IPS DF 6.9 (cell line): Measurements from ENCODE around the gene CEND1.

ENCODE experiments used
- DNase-seq: peaks from one replicate; pipeline ENCODE4 v3.0.0-alpha.2; 2013; ENCODE audit warnings: low read depth, low spot score
- H3K27ac ChIP-seq: one replicate; pipeline ENCODE4 v1.5.1; 2013; ENCODE audit warnings: low read length, control low read depth
- H3K27me3 ChIP-seq: 2 replicates; pipeline ENCODE4 v1.6.1; 2013; ENCODE audit warnings: mild to moderate bottlenecking, low read length; ENCODE audit not compliant: control insufficient read depth, insufficient read depth
- H3K36me3 ChIP-seq: 2 replicates; pipeline ENCODE4 v1.6.1; 2013; ENCODE audit warnings: low read length; ENCODE audit not compliant: control insufficient read depth, insufficient read depth
- H3K4me1 ChIP-seq: 2 replicates; pipeline ENCODE4 v1.6.1; 2013; ENCODE audit warnings: low read length; ENCODE audit not compliant: control insufficient read depth, insufficient read depth
- H3K4me3 ChIP-seq: 2 replicates; pipeline ENCODE4 v1.5.1; 2013; ENCODE audit warnings: mild to moderate bottlenecking, low read length
- H3K9me3 ChIP-seq: 2 replicates; pipeline ENCODE4 v1.6.1; 2013; ENCODE audit warnings: low read length, inconsistent platforms; ENCODE audit not compliant: control insufficient read depth, insufficient read depth
- WGBS: extraction: QIAGEN DNeasy Blood & Tissue Kit; methylation state at CpG from one replicate; pipeline ENCODE4 v1.1.7; 2013; ENCODE audit warnings: mixed read lengths, missing lambda C conversion rate; ENCODE audit not compliant: insufficient read length, insufficient coverage; 5-methylcytosine and 5-hydroxymethylcytosine counted together

Gene CEND1

DNA sequence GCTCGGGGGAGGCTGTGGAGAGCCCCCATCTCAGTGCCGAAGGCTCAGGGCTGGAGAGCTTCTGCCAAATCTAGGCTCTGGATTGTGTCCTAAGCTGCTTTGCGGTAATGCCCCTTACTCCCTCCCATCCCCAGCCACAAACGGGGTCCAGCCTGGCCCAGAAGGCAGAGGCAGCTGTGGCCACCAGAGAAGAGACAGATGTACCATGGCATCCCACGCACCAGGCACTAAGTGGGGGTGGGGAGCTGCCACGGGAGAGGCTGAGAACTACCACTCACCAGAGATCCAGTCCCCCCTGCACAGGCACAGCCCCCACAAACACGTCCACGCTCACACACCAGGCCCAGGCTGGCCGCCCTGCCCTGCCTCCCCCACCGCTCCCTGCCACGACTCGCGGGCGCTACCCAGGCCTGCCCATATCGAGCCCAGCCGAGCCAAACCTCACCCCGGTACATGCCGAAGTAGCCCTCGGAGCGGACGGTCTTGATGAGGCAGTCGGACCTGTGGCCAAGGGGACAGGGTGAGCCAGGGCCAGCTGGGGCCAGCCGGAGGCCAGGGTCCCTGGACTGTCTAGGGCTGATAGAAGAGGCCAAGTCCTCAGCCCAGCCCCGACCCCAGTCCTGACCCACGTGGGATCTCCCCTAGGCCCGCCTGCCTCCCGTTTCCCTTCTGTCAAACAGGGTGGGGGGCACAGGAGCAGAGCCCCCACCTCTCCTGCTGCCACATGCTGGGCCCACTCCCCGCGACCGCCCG lies 4.3 kb upstream of the CEND1 start:
- peaks cover 9% of the 10 kb centered on the region for H3K4me1 ChIP-seq
- H3K4me3 ChIP-seq = no peak overlapping the region
- DNase-seq = no peak

DNA sequence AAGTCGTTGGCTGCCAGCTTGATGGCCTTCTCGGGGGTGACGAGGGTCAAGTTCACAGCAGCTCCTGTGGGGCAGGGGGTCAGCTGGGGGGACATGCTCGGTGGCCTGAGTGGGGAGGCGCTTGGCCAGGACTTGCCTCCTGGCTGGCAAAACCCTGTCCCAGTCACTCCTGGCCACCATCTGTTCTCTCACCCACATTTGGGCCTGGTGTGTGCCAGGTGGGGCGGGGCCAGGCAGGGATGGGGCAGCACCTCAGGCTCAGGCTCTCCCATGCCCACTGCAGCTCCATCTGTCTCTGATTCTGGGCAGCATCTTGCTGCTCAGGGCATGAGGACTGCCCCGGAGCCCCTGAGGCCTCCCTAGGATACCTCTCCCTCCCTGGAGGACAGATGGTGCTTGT lies 3.7 kb upstream of the CEND1 start:
- Histone ChIP-seq H3K27ac (no peak overlapping the region), H3K4me1 (peaks cover 9% of the 10 kb centered on the region), H3K9me3 (no peaks in the 10 kb centered on the region), H3K27me3 (no peaks in the 10 kb centered on the region), H3K4me3 (no peak overlapping the region), H3K36me3 (peaks cover 6% of the 10 kb centered on the region; the same call in 1 of the 2 replicates)
- DNase-seq = no peak
- WGBS = no CpG with 5 or more reads among the region's 7 CpGs

More for the DNA sequence above, 4.3 kb upstream of the CEND1 start:
- H3K36me3 ChIP-seq = peaks cover 7% of the 10 kb centered on the region; the same call in 1 of the 2 replicates
- WGBS = no CpG with 5 or more reads among the region's 31 CpGs
- H3K9me3 ChIP-seq = no peaks in the 10 kb centered on the region
- no peaks in the 10 kb centered on the region for H3K27me3 ChIP-seq
- H3K27ac ChIP-seq = no peak overlapping the region

DNA sequence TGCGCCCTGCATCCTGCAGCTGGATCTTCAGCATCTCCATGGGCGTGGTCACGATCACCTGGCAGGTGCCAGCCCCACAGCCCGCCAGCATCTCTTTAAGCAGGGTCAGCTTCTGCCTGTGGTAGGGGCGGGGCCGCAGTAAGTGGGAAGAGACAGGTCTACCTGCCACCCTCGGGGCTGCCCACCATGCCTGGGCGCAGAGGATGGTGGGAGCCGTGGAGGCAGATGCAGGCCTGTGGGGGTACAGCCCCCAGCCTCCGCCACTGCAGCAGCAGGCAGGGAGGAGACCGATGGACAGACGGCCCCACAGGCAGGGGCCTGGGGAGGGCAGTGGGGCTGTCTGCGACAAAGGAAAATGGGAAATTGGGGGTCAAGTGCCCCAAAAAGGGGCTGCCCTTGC lies 3.0 kb upstream of the CEND1 start:
- Histone ChIP-seq H3K9me3 (no peaks in the 10 kb centered on the region), H3K36me3 (peaks cover 6% of the 10 kb centered on the region; the same call in 1 of the 2 replicates), H3K27me3 (no peaks in the 10 kb centered on the region), H3K4me1 (peaks cover 9% of the 10 kb centered on the region), H3K4me3 (no peak overlapping the region), H3K27ac (no peak overlapping the region)
- no CpG with 5 or more reads among the region's 13 CpGs for WGBS
- no peak for DNase-seq

DNA sequence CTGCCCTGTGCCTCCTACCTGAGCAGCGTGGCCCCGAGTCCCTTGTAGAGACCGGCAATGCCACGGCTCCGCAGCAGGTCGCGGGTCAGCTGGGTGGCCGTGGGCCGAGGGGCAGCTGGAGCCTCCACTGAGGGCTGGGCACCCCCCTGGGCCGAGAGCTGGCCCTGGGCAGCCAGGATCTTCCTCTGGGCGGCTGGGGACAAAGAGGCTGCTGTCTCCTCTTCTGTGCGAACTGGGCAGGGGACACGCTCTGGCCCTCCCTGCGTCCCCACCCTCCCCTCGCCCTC lies 2.6 kb upstream of the CEND1 start:
- Histone ChIP-seq H3K4me1 (peaks cover 9% of the 10 kb centered on the region), H3K27ac (no peak overlapping the region), H3K4me3 (no peak overlapping the region), H3K27me3 (no peaks in the 10 kb centered on the region), H3K9me3 (no peaks in the 10 kb centered on the region), H3K36me3 (peaks cover 6% of the 10 kb centered on the region; the same call in 1 of the 2 replicates)
- WGBS = no CpG with 5 or more reads among the region's 15 CpGs
- DNase-seq = no peak

DNA sequence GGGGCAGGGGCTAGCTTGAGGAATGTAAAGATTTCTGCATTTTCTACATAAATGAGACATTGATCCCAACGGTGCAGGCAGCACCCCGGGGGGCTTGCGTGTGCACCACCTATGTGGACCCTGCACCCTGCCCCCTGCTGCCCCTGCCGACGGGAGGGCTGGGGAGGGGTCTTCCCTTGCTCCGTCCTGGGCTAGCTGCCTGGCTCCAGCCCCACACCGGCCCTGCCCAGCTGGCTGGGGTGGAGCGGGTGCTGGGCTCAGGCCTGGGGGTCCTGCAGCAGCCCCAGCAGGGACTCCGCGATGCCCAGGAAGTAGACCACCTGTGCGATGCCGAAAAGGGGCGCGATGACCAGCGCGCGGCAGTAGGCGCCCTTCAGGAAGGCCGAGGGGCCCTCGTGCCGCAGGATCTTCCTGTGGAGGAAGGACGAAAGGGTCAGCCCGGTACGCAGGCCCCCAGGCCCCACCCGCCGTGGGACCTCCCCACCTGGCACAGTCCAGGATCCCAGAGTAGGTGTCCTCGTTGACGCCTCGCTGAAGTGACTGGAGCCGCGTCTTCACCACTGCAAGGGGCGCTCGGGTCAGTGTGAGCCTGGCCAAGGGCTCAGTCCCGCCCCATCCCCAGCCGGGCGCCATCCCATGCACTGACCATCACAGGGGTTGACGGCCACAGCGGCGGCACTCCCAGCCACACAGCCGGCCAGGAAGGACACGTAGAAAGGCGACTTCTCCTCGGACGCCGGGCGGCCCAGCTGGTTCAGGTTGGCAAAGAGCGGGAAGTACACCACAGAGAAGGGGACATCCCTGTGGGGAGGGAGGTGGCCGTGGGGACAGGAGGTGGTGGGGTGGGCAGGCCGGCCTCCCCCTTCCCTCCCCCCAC lies 2.0 kb upstream of the CEND1 start:
- no peak for DNase-seq
- WGBS = no CpG with 5 or more reads among the region's 49 CpGs
- no peak overlapping the region for H3K4me3 ChIP-seq
- peaks cover 9% of the 10 kb centered on the region for H3K4me1 ChIP-seq
- no peaks in the 10 kb centered on the region for H3K27me3 ChIP-seq
- peaks cover 6% of the 10 kb centered on the region; the same call in 1 of the 2 replicates for H3K36me3 ChIP-seq
- H3K9me3 ChIP-seq = no peaks in the 10 kb centered on the region
- H3K27ac ChIP-seq = no peak overlapping the region

DNA sequence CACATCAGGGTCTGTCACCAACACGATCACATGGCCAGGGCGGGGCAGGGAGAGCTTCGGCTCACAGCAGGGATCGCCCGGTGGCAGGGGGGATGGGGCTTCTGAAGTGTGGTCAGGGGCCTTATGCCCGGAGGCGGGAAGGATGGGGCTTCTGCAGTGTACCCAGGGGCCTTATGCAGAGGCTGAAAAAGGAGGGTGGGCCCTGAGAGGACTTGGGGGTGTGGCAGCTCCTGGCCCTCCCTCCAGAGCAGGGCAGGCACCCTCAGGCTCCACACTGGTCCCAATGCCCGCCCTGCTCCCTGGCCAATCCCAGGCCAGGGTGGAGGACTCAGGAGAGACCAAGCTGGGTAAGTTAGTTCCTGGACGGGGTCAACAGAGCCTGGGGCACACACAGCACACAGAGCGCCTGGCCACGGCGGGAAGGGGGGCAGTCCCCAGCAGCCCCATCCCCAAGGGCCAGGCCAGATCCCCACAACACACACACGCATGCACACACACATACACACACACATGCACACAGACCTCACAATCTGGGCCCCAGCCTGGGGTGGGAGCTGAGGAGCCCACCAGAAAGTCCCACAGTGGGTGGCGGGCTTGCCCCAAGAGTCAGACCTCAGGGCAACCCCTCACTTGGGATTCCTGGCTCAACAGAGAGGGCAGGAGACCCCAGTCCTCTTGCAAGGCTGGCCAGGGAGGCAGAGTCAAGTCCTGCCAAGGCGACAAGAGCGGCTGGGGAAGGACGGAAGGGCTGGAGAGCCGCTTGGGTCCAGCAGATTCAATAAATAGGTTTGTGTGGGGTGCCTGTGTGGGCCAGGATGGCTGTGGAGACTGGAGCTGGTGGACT lies 1.1 kb upstream of the CEND1 start:
- no peak overlapping the region for H3K4me3 ChIP-seq
- no peaks in the 10 kb centered on the region for H3K27me3 ChIP-seq
- no peaks in the 10 kb centered on the region for H3K9me3 ChIP-seq
- no peak overlapping the region for H3K27ac ChIP-seq
- no CpG with 5 or more reads among the region's 18 CpGs for WGBS
- peaks cover 3% of the 10 kb centered on the region for H3K4me1 ChIP-seq
- no peak for DNase-seq
- H3K36me3 ChIP-seq = peaks cover 6% of the 10 kb centered on the region; the same call in 1 of the 2 replicates

DNA sequence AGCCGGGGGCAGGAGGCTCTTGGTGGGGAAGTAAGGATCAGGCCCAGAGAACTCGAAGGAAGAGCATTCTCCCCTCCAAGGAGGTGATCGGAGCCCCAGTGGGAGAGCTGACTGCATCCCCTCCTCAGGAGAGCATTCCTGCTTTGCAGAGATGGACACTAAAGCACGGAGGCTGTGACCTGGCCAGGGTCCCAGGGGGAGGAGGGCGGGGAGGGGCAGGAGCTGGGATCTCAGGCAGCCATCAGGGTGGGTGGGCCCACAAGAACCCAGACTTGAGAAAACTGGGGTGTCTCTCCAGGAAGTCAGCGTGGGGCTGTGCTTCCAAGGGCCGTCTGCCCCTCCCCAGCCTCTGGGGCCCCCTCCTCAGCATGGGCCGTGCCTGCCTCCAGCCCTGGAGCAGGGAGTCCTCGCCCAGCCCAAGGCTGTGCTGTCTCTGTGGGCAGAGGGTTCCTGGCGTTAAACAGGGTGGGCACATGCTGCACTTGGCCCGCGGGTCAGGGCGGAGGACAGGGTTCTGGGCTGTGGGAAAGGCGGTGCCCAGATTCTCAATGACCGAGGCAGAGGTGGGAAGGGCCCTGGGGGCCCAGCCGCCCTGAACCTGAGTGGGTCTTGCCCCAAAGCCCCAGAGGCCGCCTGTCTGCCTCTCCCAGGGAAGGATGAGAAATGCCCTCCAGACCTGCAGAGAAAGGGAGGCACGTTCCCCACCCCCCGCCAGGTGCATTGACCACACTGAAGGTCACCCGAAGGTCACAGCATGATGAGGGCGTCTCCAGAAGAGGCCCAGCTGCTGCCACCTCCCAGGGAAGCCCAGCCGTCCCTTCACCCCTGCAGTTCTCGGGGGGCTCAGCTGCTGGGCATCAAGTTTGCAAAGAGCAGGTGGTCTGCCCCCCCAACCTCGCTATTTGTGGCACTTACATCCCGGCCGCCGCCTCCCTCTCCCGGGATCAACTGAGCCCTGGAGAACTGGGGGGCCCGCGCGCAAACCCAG lies 643 bp downstream of the CEND1 start:
- Histone ChIP-seq H3K4me1 (peaks cover 2% of the 10 kb centered on the region; the same call in 1 of the 2 replicates), H3K9me3 (no peaks in the 10 kb centered on the region), H3K4me3 (no peak overlapping the region), H3K27me3 (no peaks in the 10 kb centered on the region), H3K36me3 (peaks cover 3% of the 10 kb centered on the region; the same call in 1 of the 2 replicates), H3K27ac (no peak overlapping the region)
- no peak for DNase-seq
- WGBS = no CpG with 5 or more reads among the region's 31 CpGs

DNA sequence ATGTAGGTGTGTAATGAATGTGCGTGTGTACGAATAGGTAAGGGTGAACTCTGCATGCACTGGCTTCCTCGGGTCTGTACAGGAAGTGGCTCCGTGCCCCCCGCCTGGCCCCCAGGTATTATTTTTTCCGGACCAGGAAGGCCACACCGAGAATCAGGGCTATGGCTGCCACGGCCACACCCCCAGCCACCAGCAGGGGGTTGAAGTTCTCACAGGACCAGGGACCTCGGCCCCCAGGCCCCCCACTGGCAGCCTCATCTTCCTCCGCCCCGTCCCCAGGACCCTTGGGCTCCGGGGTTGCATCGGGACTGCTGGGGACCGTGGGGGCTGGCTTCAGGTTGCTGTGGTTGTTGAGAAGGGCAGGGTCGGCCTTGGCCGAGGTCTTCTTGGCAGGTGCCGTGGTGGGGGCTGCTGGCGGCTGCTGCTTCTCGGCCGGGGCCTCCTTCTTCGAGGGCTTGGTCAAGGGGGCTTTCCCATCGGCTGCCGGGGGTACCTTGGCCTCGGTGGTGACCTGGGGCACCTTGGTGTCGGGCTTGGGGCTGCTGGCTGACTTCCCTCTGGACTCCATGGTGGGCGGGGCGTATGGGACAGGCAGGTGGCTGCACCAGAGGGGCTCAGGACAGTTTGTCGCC lies 1.8 kb downstream of the CEND1 start:
- Histone ChIP-seq H3K4me3 (no peak overlapping the region), H3K4me1 (peaks cover 2% of the 10 kb centered on the region; the same call in 1 of the 2 replicates), H3K9me3 (no peaks in the 10 kb centered on the region), H3K36me3 (peaks cover 3% of the 10 kb centered on the region; the same call in 1 of the 2 replicates), H3K27ac (no peak overlapping the region), H3K27me3 (no peaks in the 10 kb centered on the region)
- WGBS = no CpG with 5 or more reads among the region's 28 CpGs
- no peak for DNase-seq

DNA sequence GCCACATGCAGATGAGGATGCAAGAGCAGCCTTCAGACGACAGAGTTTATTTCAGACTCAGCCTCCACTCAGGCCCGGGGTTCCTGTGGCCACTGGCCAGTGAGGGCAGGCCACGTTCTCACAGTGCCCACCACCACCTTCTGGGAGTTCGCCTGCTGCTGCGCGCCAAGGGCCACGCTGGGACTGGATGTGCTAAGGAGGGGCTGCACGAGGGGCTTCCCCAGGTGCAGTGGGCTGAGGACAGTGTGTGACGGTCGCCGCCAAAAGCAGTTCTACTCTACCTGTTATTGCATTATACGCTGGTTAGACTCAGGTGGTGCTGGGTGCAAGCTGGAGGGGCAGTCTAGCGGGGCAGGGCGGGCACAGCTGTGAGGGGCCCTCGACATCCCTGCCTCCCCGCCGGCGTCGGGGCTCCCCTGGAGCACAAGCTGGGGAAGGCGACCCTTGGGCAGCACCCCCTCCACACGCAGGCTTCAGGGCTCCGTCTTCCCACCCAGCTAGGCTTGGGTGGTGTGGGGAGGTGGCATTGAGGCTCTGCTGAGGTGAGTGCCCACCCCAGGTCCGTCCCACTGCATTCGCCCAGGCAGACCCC lies 2.7 kb downstream of the CEND1 start:
- no CpG with 5 or more reads among the region's 24 CpGs for WGBS
- H3K27ac ChIP-seq = no peak overlapping the region
- 0 out of 2 replicates have a peak, but pooled peaks cover 3% of the 10 kb centered on the region for H3K36me3 ChIP-seq
- DNase-seq = no peak
- no peaks in the 10 kb centered on the region for H3K9me3 ChIP-seq
- peaks cover 5% of the 10 kb centered on the region; the same call in 1 of the 2 replicates for H3K4me1 ChIP-seq
- H3K4me3 ChIP-seq = no peak overlapping the region
- no peaks in the 10 kb centered on the region for H3K27me3 ChIP-seq
